Cardiac fibroblast (primary cell): ENCODE results near the gene CARS2.

Source experiments
- DNase-seq, 2 donors: peaks; one replicate each; pipeline versions ENCODE4 v3.0.0 to v3.0.0-alpha.2; 2010; ENCODE audit warnings: low read depth in 2 of 2
- H3K4me3 ChIP-seq, 2 donors: replicated peaks in 1 of 2; 1 replicate in 1 of 2; 2 replicates in 1 of 2; pipeline ENCODE4 v1.5.1; 2011; ENCODE audit warnings: low read depth in 2 of 2, low read length in 2 of 2, mild to moderate bottlenecking in 2 of 2, moderate library complexity in 1 of 2
- CTCF ChIP-seq: IDR thresholded peaks from one replicate; pipeline ENCODE4 v1.5.1; 2011; ENCODE audit warnings: low read depth, mild to moderate bottlenecking, low read length, inconsistent platforms

The CARS2 gene

GRCh38 chr13:110643324-110643723, 62.6 kb downstream of the CARS2 start:
- no peak for TF ChIP-seq CTCF
- no peak for DNase-seq
- no peak overlapping the region for H3K4me3 ChIP-seq

DNA sequence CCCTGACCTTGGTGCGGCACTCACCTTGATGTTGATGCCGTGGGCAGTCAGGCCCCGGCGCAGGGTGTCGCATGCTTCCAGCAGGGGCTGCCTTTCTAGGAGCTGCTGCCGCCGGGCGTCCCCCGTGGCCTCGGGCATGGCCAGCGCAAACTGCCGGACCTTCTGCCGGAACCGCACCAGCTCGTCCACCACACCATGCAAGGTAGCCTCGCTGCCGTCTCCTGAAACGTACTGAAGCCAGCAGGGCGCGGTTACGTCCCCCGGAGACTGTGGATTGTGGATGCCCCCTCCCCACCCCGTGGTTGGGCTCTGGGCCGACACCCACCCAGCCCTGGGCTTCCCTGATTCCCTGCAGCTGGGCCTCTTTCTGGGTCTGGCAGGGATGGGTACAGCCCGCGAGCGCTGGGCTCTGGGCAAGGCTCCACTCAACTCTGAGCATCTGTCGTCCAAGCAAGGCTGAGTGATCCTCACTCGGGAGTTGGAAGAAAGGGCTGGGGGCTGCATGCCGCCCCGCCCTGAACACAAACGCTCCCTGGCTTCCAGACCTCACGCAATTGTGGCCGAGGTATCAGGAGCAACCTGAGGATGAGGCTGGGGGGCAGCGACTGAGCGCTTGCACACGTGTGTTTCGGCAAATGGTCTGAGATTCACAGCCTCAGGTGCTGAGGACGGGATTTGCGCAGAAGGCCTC, 63.5 kb downstream of the CARS2 start:
- no peak for DNase-seq
- H3K4me3 ChIP-seq = no peak overlapping the region
- no peak for TF ChIP-seq CTCF

GRCh38 chr13:110641055-110642015, 64.6 kb downstream of the CARS2 start:
- H3K4me3 ChIP-seq = no peak overlapping the region
- no peak for TF ChIP-seq CTCF
- DNase-seq = peak; percentile 27 to 39

DNA sequence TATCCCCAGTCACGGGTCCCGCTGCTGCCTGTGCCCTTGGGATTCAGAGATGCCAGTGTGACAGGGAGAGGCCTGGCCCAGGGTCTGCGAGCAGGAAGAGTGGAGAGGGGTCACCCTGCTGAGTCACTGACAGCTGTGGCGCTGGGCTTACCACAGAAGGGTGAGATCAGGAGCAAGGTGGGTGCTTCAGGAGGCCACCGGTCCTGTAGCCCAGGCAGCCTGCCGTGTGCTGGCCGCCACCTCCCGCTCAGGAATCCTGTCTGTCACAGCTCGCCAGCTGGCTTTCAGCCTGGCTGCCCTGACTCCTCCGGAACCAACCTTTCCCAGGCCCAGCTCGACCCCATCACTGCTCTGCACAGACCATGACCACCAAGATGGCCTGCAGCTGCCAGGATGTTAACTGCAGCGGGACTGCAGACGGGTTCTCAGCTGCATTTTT, 65.3 kb downstream of the CARS2 start:
- DNase-seq = peak; percentile 26 to 40
- H3K4me3 ChIP-seq = no peak overlapping the region
- no peak for TF ChIP-seq CTCF

DNA sequence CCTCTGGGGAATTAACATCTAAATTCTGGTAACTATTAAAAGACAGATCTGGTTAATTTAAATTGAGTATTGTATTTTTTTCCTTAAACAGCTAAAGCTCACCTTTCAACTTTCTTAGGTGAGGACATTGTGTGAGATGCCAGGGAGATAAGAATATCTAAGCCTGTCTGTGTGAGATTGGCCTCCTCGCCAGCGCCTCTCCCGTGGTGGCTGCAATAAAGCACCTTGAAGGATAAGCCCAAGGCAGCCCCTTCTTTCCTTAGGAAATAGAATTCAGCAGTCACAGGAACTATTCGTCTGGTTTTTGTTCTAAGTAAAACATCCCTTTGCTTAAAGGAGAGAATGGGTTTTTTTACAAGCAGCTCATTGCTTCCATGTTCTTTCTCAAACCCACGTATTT, 66.0 kb downstream of the CARS2 start:
- TF ChIP-seq CTCF = no peak
- H3K4me3 ChIP-seq = no peak overlapping the region
- no peak for DNase-seq

DNA sequence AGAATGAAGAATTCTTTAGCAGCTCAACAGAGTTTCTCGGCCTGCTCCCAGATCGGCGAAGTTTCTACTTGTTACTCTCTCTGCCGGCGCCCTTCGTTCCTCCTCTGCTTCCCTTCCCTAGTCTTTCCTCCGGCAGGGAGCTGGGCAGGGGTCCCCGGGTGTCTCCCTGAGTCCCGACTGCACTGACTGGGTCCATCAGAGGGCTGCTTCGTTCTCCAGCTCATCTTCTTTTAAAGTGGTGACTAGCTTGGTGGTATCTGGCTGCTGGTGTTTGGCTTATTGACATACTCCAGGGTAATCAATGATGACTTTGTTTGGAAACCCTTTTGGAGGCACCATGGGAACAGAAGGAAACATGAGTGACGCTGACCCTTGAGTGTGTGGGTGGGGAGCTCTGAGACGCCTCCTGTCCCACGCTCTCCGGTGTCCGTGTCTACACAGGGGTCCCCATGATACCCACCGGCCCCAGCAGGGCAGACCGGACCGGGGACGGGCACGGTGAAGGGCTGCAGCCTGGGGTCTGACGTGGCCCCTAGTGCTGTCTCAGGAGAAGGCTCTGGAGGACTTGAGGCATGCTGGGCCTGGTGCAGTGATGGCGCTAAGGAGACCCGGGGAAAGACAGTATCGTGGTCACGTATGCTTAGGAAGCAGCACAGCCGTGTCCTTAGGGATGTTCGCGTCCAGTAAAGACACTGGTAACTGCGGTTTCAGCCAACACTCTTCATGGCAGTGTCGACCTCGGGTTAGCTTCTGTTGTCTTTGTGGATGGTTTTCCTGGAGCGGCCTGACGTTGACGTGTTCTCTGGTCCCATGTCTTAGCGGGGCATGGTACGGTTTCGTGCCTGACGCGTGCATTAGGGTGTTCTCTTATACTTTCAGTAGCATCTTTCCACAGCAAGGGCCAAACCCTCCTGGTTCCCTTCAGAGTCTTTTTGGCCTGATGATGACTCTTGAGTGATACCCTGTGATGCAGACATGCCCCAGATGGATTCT, 66.8 kb downstream of the CARS2 start:
- no peak for TF ChIP-seq CTCF
- no peak overlapping the region for H3K4me3 ChIP-seq
- DNase-seq = no peak
